GM19023 (cell line): Measurements from ENCODE around the gene GHR.
"Not testable (repeated sequence)": the region's sequence is repeated elsewhere in the genome, so short reads cannot be mapped to it uniquely, and the experiment has no call there.

Source experiments
- ATAC-seq: cut with Tn5 transposase; IDR thresholded peaks from one replicate; pipeline ENCODE4 v1.9.1; 2021; ENCODE audit warnings: mild to moderate bottlenecking, moderate library complexity; ENCODE audit not compliant: unreplicated experiment

Gene GHR

DNA sequence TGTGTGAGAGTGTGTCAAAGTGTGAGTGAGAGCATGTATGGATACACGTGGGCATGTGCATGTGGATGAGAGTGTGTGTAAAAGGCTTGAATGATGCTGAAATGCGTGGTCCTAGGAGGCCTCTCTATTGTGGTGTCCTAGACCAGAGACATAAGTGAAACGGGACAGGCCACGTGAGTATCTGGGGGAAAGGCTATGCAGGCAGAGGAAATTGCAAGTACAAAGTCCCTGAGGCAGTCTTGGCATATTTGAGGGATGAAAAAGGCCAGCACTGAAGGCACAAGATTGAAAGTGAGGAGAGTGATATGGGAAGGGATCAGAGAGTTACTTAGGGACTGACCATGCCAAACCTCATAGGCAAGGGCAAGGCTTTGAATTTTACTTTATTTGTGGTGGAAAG, 266.2 kb downstream of the GHR start:
- no peak for ATAC-seq

GRCh38 chr5:42691413-42691937, 268.2 kb downstream of the GHR start:
- no peak for ATAC-seq

DNA sequence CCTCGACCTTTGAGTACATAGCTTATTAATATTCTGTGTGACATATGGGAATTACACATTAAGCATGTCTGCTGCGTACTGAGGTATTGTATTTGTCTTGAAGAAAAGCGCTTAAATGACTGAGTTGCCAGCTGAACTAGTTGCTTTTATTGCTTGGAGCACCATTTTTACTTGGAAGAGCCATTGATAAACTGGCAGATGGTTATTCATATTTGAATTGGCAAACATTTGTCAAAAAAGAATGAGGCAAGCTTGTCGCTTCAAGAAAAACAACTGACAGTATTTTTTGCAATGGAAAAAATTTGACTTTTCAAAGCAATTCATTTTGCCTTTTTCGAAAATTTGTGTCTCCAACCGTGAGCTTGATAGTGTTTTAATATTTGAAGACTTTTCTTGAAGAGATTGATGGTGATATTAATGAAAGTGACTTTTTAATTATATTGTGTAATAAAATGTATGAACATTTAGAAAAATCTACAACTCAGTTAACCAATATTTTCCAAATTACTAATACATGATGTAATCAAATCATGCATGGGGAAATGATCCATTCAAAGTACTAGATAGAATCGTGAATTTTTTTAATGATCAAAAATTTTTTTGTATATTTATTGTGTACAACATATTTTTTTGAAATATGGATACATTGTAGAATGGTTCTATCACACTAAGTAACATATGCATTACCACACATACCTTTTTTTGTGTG, 278.3 kb downstream of the GHR start:
- no peak for ATAC-seq

DNA sequence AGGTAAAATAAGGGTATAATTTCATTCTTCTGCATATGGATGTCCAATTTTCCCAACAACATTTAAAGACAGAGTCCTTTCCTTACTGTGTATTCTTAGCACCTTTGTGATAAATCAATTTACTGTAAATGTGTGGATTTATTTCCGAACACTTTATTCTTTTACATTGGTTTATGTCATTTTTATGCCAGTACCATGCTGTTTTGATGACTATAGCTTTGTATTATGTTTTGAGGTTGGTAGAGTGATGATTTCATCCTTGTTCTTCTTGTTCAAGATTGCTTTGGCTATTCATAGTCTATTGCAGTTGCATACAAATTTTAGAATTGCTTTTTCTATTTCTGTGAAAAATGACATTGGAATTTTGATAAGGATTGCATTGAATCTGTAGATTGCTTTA, 280.0 kb downstream of the GHR start:
- no peak for ATAC-seq

DNA sequence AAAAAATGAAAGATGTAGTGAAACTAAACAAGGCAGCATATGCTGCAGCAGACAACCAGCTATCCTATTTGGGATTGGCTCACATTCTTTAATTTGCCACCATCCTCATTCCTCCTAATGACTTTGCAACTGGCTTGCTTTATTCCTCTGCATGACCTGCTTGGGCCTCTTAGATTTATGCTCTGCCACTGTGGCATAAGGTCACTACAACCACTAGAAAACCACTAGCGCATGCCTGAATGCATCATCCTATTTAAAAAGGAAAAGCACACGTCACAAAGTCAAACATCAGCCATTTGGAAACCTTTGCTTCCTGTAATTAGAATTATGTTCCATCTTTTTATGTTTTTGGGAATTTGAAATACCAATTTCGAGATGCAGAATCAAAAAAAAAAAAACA, 292.5 kb downstream of the GHR start:
- no peak for ATAC-seq

DNA sequence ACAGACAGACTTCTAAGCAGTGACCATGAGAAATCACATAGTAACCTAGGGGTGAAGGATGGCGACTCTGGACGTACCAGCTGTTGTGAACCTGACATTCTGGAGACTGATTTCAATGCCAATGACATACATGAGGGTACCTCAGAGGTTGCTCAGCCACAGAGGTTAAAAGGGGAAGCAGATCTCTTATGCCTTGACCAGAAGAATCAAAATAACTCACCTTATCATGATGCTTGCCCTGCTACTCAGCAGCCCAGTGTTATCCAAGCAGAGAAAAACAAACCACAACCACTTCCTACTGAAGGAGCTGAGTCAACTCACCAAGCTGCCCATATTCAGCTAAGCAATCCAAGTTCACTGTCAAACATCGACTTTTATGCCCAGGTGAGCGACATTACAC, 295.4 kb downstream of the GHR start:
- ATAC-seq = peak; percentile 54

- ATAC-seq = no peak
Measured at GRCh38 chr5:42719034-42719433, 295.8 kb downstream of the GHR start.

DNA sequence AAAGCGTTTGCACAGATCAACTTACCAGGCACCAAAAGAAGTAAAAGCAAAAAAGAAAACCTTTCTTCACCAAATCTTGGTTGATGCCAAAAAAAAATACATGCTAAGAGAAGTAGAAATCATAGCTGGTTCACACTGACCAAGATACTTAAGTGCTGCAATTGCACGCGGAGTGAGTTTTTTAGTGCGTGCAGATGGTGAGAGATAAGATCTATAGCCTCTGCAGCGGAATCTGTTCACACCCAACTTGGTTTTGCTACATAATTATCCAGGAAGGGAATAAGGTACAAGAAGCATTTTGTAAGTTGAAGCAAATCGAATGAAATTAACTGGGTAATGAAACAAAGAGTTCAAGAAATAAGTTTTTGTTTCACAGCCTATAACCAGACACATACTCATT, 297.0 kb downstream of the GHR start:
- no peak for ATAC-seq

DNA sequence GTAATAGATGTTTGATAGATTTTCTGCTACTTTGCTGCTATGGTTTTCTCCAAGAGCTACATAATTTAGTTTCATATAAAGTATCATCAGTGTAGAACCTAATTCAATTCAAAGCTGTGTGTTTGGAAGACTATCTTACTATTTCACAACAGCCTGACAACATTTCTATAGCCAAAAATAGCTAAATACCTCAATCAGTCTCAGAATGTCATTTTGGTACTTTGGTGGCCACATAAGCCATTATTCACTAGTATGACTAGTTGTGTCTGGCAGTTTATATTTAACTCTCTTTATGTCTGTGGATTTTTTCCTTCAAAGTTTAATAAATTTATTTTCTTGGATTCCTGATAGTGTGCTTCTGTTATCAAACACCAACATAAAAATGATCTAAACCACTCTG, 298.2 kb downstream of the GHR start:
- ATAC-seq = no peak

GRCh38 chr5:42734531-42735058, 311.4 kb downstream of the GHR start:
- not testable (repeated sequence) for ATAC-seq

- no peak for ATAC-seq
Measured at GRCh38 chr5:42740920-42741319, 317.7 kb downstream of the GHR start.

DNA sequence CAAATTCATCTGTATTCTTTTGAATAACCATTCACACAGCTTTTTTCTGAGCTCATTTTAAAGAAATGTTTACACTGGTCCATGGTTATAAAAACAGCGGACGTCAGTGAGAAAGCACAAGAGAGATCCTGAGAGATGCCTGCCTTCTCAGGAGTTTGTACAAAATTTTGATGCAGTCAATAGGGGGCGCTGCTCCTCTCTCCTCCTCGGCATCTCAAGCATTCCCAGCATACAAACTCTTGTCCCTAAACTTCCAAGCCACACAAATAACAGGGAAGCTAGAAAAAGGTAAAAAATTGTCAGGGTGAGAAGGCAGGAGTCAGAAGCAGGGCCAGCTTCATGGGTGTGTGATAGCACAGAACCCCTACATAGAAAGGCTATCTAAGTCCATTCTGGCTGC, 322.2 kb downstream of the GHR start:
- ATAC-seq = no peak

DNA sequence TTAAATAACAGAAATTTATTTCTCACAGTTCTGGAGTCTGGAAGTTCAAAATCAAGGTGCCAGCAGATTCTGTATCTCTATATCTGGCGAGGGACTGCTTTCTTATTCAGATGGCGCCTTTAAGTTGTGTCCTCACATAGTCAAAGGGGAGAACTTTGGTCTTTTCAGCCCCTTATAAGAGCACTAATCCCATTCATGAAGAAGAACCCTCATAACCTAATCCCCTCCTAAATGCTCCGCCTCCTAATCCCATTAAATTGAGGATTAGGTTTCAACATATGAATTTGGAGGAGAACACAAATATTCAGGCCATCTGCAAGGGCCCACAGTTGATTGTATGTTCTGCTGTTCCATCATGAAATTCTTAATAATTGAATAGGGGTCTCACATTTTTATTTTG, 322.6 kb downstream of the GHR start:
- no peak for ATAC-seq

DNA sequence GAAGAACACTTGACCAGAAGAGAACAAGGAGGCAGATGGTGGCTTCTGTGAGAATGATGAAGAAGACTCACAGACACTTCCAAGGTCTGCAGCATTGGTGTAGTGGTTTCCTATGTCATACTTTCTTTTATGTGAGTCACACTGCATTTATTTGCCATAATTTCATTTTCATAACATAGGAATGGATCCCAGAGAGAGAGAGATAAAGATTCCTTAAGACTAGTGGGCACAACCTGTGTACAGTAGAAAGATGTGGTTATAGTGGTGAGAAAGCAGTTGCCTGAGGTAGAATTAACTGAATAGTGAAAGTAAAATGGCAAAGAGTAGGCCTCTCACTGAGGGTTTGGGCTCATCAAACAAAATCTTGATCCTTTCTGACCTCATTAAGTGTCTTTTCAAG, 325.8 kb downstream of the GHR start:
- no peak for ATAC-seq

DNA sequence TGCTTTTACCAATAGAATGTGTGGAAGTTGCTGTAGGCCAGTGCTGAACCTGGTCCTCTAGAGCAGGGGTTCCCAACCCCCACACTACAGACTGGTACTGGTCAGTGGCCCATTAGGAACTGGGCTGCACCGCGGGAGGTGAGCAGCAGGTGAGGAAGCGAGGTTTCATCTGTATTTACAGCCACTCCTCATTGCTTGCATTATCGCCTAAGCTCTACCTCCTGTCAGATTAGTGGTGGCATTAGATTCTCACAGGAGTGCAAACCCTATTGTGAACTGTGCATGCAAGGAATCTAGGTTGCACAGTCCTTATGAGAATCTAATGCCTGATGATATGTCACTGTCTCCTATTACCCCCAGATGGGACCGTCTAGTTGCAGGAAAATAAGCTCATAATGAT, 327.3 kb downstream of the GHR start:
- ATAC-seq = no peak

GRCh38 chr5:42751044-42751443, 327.8 kb downstream of the GHR start:
- ATAC-seq = no peak

GRCh38 chr5:42753099-42753498, 329.9 kb downstream of the GHR start:
- ATAC-seq = no peak

DNA sequence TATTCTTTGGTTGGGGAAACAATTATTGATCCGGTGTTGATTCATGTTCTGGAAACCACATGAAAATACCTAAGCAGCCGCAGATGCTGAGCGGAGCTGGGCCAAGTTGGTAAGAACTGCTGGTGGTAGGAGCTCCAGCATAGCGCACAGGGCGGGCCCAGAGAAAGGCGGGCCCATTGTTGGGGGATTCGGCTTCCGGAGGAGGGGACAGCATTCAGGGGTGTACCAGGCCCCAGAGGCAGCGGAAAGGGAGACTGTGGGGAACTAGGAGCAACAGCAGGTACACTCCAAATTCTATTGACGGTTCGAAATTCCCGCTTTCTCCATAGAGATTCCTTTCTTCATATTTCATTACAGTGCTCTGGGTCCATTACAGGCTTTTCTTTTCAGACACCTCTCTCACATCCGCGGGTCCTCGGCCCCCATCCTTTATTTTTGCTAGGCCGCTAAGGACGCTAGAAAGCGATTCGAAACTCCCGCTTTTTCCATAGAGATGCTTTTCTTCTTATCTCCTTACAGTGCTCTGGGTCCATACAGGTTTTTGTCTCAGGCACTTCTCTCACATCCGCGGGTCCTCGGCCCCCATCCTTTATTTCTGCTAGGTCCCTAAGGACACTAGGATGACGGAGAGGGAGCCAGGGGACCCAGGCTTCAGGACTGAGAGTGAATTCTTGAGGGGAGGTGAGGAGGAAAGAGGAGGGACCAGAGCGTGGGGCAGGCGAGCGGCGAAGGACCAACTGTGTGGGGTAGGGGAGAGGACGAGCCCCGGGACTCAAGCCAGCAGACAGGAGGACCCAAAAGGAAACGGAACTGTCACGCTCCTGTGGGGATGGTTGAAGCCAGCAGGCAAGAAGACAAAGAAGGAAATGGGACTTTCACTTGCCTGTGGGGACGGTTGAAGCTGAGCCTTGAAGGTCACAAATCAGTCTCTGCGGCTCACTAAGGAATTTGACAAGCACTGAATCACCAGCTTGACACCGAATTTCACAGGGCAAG, 333.7 kb downstream of the GHR start, which contains the start of gene CCDC152:
Gene CCDC152 (plus strand): TSS at position 213 of the 996 bp plus-strand sequence. CDS start 2,304 bp downstream, outside the sequence.
- ATAC-seq = peak; percentile 88

GRCh38 chr5:42759456-42759855, 336.2 kb downstream of the GHR start:
- no peak for ATAC-seq

DNA sequence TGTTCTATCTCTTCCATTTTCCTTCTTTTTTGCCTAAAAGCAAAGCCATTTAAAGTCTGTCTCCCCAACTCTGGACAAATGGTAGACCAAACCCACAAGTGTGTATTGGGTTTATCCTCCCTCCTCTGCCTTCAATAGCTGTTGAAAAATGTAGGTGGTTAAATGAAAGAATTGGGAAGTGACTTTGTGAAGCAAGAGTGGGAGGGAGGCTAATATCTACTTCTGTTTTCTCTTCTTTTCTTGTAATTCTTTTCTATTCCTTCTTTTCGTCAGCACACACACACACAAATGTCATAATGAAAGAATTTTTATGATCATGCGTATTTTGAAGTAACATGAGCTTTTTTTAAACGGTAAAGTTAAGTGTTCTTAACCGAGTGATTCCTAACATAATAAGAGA, 337.2 kb downstream of the GHR start:
- ATAC-seq = no peak

- no peak for ATAC-seq
Measured at GRCh38 chr5:42761791-42762190, 338.6 kb downstream of the GHR start.
